Hematopoietic multipotent progenitor cell treated with erythropoietin and hydrocortisone succinate and interleukin-3 and kit ligand, for 8 days (in vitro differentiated cells): ENCODE data around the gene AUTS2.

ENCODE experiments used
- DNase-seq: peaks from one replicate; pipeline ENCODE4 v3.0.0-alpha.2; 2015

Gene AUTS2

GRCh38 chr7:70596598-70596913 lies 998.3 kb downstream of the AUTS2 start:
- DNase-seq: no peak

- DNase-seq: no peak
Measured at GRCh38 chr7:70597066-70597465, 998.8 kb downstream of the AUTS2 start.

- no peak for DNase-seq
Measured at GRCh38 chr7:70598976-70599375, 1000.7 kb downstream of the AUTS2 start.

- no peak for DNase-seq
Measured at GRCh38 chr7:70599446-70600190, 1001.3 kb downstream of the AUTS2 start.

- DNase-seq: no peak
Measured at GRCh38 chr7:70600993-70601392, 1002.7 kb downstream of the AUTS2 start.

GRCh38 chr7:70602117-70602516 lies 1003.8 kb downstream of the AUTS2 start:
- no peak for DNase-seq

GRCh38 chr7:70607281-70607680 lies 1009.0 kb downstream of the AUTS2 start:
- DNase-seq: no peak

- DNase-seq: no peak
Measured at GRCh38 chr7:70607759-70608158, 1009.5 kb downstream of the AUTS2 start.

- no peak for DNase-seq
Measured at GRCh38 chr7:70608229-70608628, 1010.0 kb downstream of the AUTS2 start.

- no peak for DNase-seq
Measured at GRCh38 chr7:70612811-70613210, 1014.5 kb downstream of the AUTS2 start.

- DNase-seq: no peak
Measured at GRCh38 chr7:70614237-70615045, 1016.2 kb downstream of the AUTS2 start.

- DNase-seq: no peak
Measured at GRCh38 chr7:70615066-70615606, 1016.9 kb downstream of the AUTS2 start.

GRCh38 chr7:70616211-70616610 lies 1017.9 kb downstream of the AUTS2 start:
- no peak for DNase-seq

- no peak for DNase-seq
Measured at GRCh38 chr7:70616821-70617220, 1018.5 kb downstream of the AUTS2 start.

- DNase-seq: no peak
Measured at GRCh38 chr7:70618020-70618551, 1019.8 kb downstream of the AUTS2 start.

- no peak for DNase-seq
Measured at GRCh38 chr7:70619130-70619529, 1020.9 kb downstream of the AUTS2 start.

- no peak for DNase-seq
Measured at GRCh38 chr7:70619659-70620058, 1021.4 kb downstream of the AUTS2 start.

- no peak for DNase-seq
Measured at GRCh38 chr7:70620333-70621055, 1022.2 kb downstream of the AUTS2 start.

- no peak for DNase-seq
Measured at GRCh38 chr7:70621954-70622600, 1023.8 kb downstream of the AUTS2 start.

- no peak for DNase-seq
Measured at GRCh38 chr7:70622936-70623335, 1024.7 kb downstream of the AUTS2 start.

GRCh38 chr7:70624500-70625103 lies 1026.3 kb downstream of the AUTS2 start:
- DNase-seq: no peak

- no peak for DNase-seq
Measured at GRCh38 chr7:70627461-70627860, 1029.2 kb downstream of the AUTS2 start.
